Measurements from ENCODE around the gene OPCML. TPM values are rescaled to one million over a fixed set of nuclear protein-coding genes. Genes with fewer than 3 reads are reported as not detected.

OPCML gene
- polyA plus RNA-seq, 3 donors = not detected

GRCh38 chr11:132643239-132643638, 889.1 kb downstream of the OPCML start:
- peaks cover 0 to 7% of the 10 kb centered on the region in 2 donors for H3K9me3 ChIP-seq (replicated peaks in 1 of 2; ENCODE audit: control insufficient read depth in 1 of 2, insufficient read depth in 1 of 2, low read length in 2 of 2)
- no peak overlapping the region for H3K27ac ChIP-seq (ENCODE audit: low read depth in 1 of 2, low read length in 2 of 2)
- Mint-ChIP-seq H3K4me1 (no peaks in the 10 kb centered on the region), H3K4me3 (no peak overlapping the region), H3K9me3 (peaks cover 0 to 13% (median 5%) of the 10 kb centered on the region in 7 donors), H3K27me3 (ENCODE audit: low read depth in 3 of 3) (no peaks in the 10 kb centered on the region), H3K36me3 (no peaks in the 10 kb centered on the region), H3K27ac (no peak overlapping the region)
- no peak overlapping the region for H3K4me3 ChIP-seq (replicated peaks in 1 of 3; ENCODE audit: low read depth in 2 of 3, low read length in 3 of 3)
- H3K36me3 ChIP-seq (replicated peaks in 1 of 2; ENCODE audit: control insufficient read depth in 1 of 2, insufficient read depth in 2 of 2, low read length in 2 of 2) = no peaks in the 10 kb centered on the region
- WGBS (ENCODE audit: insufficient coverage) = 75% methylated on average over 8 of the region's 9 CpGs
- no peaks in the 10 kb centered on the region for H4K20me1 ChIP-seq (ENCODE audit: insufficient read depth, low read length)
- no peak overlapping the region for H3K4me2 ChIP-seq (replicated peaks; ENCODE audit: extremely low read depth, low read length, poor library complexity, severe bottlenecking)
- TF ChIP-seq, protein P1, sequence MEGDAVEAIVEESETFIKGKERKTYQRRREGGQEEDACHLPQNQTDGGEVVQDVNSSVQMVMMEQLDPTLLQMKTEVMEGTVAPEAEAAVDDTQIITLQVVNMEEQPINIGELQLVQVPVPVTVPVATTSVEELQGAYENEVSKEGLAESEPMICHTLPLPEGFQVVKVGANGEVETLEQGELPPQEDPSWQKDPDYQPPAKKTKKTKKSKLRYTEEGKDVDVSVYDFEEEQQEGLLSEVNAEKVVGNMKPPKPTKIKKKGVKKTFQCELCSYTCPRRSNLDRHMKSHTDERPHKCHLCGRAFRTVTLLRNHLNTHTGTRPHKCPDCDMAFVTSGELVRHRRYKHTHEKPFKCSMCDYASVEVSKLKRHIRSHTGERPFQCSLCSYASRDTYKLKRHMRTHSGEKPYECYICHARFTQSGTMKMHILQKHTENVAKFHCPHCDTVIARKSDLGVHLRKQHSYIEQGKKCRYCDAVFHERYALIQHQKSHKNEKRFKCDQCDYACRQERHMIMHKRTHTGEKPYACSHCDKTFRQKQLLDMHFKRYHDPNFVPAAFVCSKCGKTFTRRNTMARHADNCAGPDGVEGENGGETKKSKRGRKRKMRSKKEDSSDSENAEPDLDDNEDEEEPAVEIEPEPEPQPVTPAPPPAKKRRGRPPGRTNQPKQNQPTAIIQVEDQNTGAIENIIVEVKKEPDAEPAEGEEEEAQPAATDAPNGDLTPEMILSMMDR (IDR thresholded peaks at IDR 0.05) = no peak
- no peak overlapping the region for H2AFZ ChIP-seq (ENCODE audit: insufficient read depth, low read depth, low read length, poor library complexity, severe bottlenecking)
- H3K79me2 ChIP-seq (ENCODE audit: insufficient read depth, low read length) = no peaks in the 10 kb centered on the region
- H3K27me3 ChIP-seq (ENCODE audit: control insufficient read depth in 2 of 2, insufficient read depth in 2 of 2, low read length in 2 of 2) = no peaks in the 10 kb centered on the region
- H3K4me1 ChIP-seq (ENCODE audit: control insufficient read depth in 1 of 2, insufficient read depth in 2 of 2, low read length in 2 of 2) = no peaks in the 10 kb centered on the region
- no peak for DNase-seq
- no peak overlapping the region for H3K9ac ChIP-seq (ENCODE audit: insufficient read depth, low read length, poor library complexity, severe bottlenecking)
- intact Hi-C loops (cut with micrococcal nuclease) = no loop called here

- H3K27me3 ChIP-seq (ENCODE audit: control insufficient read depth in 2 of 2, insufficient read depth in 2 of 2, low read length in 2 of 2) = no peaks in the 10 kb centered on the region
- no peaks in the 10 kb centered on the region for H3K79me2 ChIP-seq (ENCODE audit: insufficient read depth, low read length)
- H3K4me3 ChIP-seq (replicated peaks in 1 of 3; ENCODE audit: low read depth in 2 of 3, low read length in 3 of 3) = no peak overlapping the region
- no peak overlapping the region for H3K27ac ChIP-seq (ENCODE audit: low read depth in 1 of 2, low read length in 2 of 2)
- no peak for DNase-seq
- no peak overlapping the region for H3K27ac Mint-ChIP-seq
- no peaks in the 10 kb centered on the region for H3K27me3 Mint-ChIP-seq (ENCODE audit: low read depth in 3 of 3)
- no peaks in the 10 kb centered on the region for H3K4me1 ChIP-seq (ENCODE audit: control insufficient read depth in 1 of 2, insufficient read depth in 2 of 2, low read length in 2 of 2)
- no peaks in the 10 kb centered on the region for H3K36me3 Mint-ChIP-seq
- no peaks in the 10 kb centered on the region for H3K4me1 Mint-ChIP-seq
- H3K4me2 ChIP-seq (replicated peaks; ENCODE audit: extremely low read depth, low read length, poor library complexity, severe bottlenecking) = no peak overlapping the region
- intact Hi-C loops (cut with micrococcal nuclease) = no loop called here
- WGBS (ENCODE audit: insufficient coverage) = 100% methylated on average over 1 of the region's 3 CpGs
- H2AFZ ChIP-seq (ENCODE audit: insufficient read depth, low read depth, low read length, poor library complexity, severe bottlenecking) = no peak overlapping the region
- TF ChIP-seq, protein P1 (IDR thresholded peaks at IDR 0.05) = no peak
- no peak overlapping the region for H3K4me3 Mint-ChIP-seq
- H3K9ac ChIP-seq (ENCODE audit: insufficient read depth, low read length, poor library complexity, severe bottlenecking) = no peak overlapping the region
- H3K36me3 ChIP-seq (replicated peaks in 1 of 2; ENCODE audit: control insufficient read depth in 1 of 2, insufficient read depth in 2 of 2, low read length in 2 of 2) = no peaks in the 10 kb centered on the region
- H3K9me3 Mint-ChIP-seq = peaks cover 0 to 13% (median 5%) of the 10 kb centered on the region in 7 donors
- peaks cover 0 to 7% of the 10 kb centered on the region in 2 donors for H3K9me3 ChIP-seq (replicated peaks in 1 of 2; ENCODE audit: control insufficient read depth in 1 of 2, insufficient read depth in 1 of 2, low read length in 2 of 2)
- H4K20me1 ChIP-seq (ENCODE audit: insufficient read depth, low read length) = no peaks in the 10 kb centered on the region
Observed at GRCh38 chr11:132640952-132641351, 891.3 kb downstream of the OPCML start.
